Ishikawa (cell line): ENCODE data around the gene ST14.

ENCODE experiments used
- CEBPB ChIP-seq: IDR thresholded peaks from 2 replicates; pipeline ENCODE4 v1.6.1; 2012
- EGR1 ChIP-seq: IDR thresholded peaks from 2 replicates; pipeline ENCODE4 v1.6.1; 2012
- EP300 ChIP-seq: IDR thresholded peaks from 2 replicates; pipeline ENCODE4 v1.6.1; 2012; ENCODE audit warnings: borderline replicate concordance
- FOXM1 ChIP-seq: IDR thresholded peaks from 2 replicates; pipeline ENCODE4 v1.6.1; 2012; ENCODE audit warnings: low read depth, borderline replicate concordance
- NFIC ChIP-seq: IDR thresholded peaks from 2 replicates; pipeline ENCODE4 v1.6.1; 2012
- TAF1 ChIP-seq: IDR thresholded peaks from 2 replicates; pipeline ENCODE4 v1.6.1; 2012; ENCODE audit warnings: low read depth, mild to moderate bottlenecking
- YY1 ChIP-seq: IDR thresholded peaks from 2 replicates; pipeline ENCODE4 v1.6.1; 2012; ENCODE audit warnings: low read depth
- ZBTB7A ChIP-seq: IDR thresholded peaks from 2 replicates; pipeline ENCODE4 v1.6.1; 2012; ENCODE audit warnings: low read depth
- TF ChIP-seq, protein P1 (sequence below): IDR thresholded peaks from 2 replicates; pipeline ENCODE4 v1.6.1; 2012; ENCODE audit warnings: low read depth, mild to moderate bottlenecking

DNA sequence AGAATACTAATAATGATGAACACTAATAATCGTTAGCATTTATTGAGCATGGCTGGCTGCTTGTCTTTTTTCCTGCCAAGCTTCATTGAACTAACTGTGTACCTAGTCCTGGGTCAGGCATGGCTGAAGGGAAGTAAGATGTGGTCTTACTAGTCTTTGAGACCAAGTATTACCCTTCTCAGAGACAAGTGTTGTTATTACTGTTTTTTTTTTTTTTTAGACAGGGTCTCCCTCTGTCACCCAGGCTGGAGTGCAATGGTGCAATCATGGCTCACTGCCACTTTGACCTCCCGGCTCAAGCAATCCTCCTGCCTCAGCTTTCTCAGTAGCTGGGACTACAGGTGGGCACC, 4.6 kb downstream of the ST14 start:
- TF ChIP-seq CEBPB (no peak), ZBTB7A (no peak), TAF1 (no peak), NFIC (no peak), EP300 (no peak), YY1 (no peak), EGR1 (no peak), FOXM1 (no peak)
- TF ChIP-seq, protein P1, sequence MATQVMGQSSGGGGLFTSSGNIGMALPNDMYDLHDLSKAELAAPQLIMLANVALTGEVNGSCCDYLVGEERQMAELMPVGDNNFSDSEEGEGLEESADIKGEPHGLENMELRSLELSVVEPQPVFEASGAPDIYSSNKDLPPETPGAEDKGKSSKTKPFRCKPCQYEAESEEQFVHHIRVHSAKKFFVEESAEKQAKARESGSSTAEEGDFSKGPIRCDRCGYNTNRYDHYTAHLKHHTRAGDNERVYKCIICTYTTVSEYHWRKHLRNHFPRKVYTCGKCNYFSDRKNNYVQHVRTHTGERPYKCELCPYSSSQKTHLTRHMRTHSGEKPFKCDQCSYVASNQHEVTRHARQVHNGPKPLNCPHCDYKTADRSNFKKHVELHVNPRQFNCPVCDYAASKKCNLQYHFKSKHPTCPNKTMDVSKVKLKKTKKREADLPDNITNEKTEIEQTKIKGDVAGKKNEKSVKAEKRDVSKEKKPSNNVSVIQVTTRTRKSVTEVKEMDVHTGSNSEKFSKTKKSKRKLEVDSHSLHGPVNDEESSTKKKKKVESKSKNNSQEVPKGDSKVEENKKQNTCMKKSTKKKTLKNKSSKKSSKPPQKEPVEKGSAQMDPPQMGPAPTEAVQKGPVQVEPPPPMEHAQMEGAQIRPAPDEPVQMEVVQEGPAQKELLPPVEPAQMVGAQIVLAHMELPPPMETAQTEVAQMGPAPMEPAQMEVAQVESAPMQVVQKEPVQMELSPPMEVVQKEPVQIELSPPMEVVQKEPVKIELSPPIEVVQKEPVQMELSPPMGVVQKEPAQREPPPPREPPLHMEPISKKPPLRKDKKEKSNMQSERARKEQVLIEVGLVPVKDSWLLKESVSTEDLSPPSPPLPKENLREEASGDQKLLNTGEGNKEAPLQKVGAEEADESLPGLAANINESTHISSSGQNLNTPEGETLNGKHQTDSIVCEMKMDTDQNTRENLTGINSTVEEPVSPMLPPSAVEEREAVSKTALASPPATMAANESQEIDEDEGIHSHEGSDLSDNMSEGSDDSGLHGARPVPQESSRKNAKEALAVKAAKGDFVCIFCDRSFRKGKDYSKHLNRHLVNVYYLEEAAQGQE: no peak
